Thyroid gland (tissue), 4 donors: ENCODE measurements around the gene SCN7A.

Experiments used
- POLR2A ChIP-seq, 2 donors: fragments of 450-650 bp; IDR thresholded peaks; one replicate each; pipeline ENCODE4 v1.6.1; 2017; ENCODE audit warnings: antibody characterized with exemption in 2 of 2, mild to moderate bottlenecking in 2 of 2, moderate library complexity in 1 of 2
- TF ChIP-seq, protein P1 (sequence below), 6 experiments: fragments of 200-600 bp in 3 of 6; fragments of 450-650 bp in 3 of 6; sonication (generic) in 3 of 6; IDR thresholded peaks; one replicate each; pipeline ENCODE4 v1.5.1; 2016 to 2019; ENCODE audit warnings: antibody characterized with exemption in 6 of 6, mild to moderate bottlenecking in 2 of 6, inconsistent platforms in 1 of 6, moderate library complexity in 1 of 6

DNA sequence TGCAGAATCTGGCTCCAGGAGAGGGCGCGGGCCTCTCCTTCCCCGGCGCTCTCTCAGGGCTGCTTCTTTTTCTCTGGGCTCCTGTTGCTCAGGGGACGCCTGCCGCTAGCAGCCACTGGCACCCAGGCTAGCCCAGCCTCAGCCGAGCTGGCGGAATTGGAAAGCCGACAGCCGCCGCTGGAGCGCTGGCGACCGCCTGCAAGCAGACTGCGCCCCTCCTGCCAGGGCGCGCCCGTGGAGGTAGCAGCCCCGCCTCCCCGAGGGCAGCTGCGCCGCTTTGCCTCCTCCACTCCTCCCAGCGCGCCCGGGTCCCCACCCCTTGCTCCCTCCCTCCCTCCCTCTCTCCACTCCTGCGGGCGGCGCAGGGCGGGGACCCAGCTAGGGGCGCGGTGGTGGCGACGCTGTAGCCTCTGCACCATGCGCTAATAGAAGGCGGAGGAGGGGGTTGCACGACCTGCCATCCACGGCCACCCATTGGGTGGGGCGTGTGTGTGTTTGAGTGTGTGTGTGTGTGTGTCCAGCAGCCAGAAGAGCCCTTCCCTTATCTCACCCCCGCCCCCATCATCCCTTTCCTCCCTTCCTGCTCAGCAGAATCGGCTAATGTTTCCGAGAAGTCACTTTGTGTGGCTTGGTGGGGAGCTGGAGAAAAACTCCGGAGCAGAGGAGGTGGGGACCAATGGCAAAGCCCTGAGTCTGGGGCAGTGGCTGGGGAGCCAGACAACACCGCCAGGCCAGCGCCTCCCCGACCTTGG, 118.1 kb downstream of the SCN7A start, which contains the start of gene SCN9A:
- TF ChIP-seq POLR2A (IDR thresholded peaks at IDR 0.05): peak in 1 of 2 donors; percentile 53
- TF ChIP-seq, protein P1, sequence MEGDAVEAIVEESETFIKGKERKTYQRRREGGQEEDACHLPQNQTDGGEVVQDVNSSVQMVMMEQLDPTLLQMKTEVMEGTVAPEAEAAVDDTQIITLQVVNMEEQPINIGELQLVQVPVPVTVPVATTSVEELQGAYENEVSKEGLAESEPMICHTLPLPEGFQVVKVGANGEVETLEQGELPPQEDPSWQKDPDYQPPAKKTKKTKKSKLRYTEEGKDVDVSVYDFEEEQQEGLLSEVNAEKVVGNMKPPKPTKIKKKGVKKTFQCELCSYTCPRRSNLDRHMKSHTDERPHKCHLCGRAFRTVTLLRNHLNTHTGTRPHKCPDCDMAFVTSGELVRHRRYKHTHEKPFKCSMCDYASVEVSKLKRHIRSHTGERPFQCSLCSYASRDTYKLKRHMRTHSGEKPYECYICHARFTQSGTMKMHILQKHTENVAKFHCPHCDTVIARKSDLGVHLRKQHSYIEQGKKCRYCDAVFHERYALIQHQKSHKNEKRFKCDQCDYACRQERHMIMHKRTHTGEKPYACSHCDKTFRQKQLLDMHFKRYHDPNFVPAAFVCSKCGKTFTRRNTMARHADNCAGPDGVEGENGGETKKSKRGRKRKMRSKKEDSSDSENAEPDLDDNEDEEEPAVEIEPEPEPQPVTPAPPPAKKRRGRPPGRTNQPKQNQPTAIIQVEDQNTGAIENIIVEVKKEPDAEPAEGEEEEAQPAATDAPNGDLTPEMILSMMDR (IDR thresholded peaks at IDR 0.05): peak in 1 of 6 experiments; percentile 12
